ENCODE data around the gene SLC6A13. TPM values are rescaled to one million over a fixed set of nuclear protein-coding genes. Genes with fewer than 3 reads are reported as not detected.

The SLC6A13 gene
- total and polyA plus RNA-seq, 10 of the 15 experiments (the other 5 are each of a cell fraction or from before 2014, with no cell fraction given), result 0.18 to 1.2 (median 0.20) TPM; not detected in 3

DNA sequence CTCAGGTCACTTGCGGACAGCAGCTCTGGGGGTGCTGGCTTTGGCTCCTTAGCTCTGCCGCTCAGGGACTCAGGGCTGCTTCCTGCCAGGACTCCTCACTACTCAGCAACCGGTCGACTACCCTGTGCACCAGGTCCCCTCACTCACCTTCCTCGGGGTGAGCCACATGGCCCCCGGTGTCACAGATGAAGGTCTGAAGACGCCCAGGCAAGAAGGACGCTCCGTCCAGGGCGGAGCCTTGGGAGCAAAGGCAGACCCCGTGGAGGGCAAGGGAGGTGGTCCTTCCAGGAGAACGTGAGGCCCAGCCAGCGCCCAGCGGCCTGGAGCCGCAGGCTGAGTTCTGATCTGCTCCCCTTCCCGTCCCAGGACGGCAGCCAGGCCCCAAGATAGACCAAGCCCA is 80.7 kb downstream of the SLC6A13 start (continued):
- TF ChIP-seq, protein P1, sequence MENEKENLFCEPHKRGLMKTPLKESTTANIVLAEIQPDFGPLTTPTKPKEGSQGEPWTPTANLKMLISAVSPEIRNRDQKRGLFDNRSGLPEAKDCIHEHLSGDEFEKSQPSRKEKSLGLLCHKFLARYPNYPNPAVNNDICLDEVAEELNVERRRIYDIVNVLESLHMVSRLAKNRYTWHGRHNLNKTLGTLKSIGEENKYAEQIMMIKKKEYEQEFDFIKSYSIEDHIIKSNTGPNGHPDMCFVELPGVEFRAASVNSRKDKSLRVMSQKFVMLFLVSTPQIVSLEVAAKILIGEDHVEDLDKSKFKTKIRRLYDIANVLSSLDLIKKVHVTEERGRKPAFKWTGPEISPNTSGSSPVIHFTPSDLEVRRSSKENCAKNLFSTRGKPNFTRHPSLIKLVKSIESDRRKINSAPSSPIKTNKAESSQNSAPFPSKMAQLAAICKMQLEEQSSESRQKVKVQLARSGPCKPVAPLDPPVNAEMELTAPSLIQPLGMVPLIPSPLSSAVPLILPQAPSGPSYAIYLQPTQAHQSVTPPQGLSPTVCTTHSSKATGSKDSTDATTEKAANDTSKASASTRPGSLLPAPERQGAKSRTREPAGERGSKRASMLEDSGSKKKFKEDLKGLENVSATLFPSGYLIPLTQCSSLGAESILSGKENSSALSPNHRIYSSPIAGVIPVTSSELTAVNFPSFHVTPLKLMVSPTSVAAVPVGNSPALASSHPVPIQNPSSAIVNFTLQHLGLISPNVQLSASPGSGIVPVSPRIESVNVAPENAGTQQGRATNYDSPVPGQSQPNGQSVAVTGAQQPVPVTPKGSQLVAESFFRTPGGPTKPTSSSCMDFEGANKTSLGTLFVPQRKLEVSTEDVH (IDR thresholded peaks at IDR 0.05; ENCODE audit: low read depth, partially characterized antibody), result no peak
- no peak for TF ChIP-seq SRF (IDR thresholded peaks at IDR 0.05; ENCODE audit: low read depth in 2 of 2, low read length in 2 of 2)

DNA sequence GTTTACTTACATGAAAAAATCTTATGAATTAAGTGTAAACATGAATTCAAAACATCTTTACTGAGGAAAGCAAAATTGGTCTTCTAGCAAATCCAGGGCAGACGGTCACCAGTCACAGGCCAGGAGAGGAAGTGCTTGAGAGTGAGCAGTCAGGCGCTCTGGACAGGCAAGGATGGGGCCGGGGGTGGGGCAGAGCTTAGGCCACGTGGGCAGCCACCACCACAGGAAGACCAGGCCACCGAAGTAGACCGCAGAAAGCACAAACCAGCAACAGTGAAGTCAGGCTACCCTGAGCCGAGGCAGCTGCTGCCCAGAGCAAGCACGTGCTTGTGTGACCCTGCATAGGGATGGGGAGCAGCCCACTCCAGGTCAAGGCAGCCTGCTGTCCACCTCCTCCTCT is 82.2 kb downstream of the SLC6A13 start:
- in situ Hi-C loops (cut with MboI) (no loop called here), intact Hi-C loops (cut with micrococcal nuclease; ENCODE audit: unreplicated experiment) (no loop called here)
- H3K27me3 ChIP-seq (replicated peaks in 1 of 2; ENCODE audit: control insufficient read depth in 2 of 2, insufficient read depth in 2 of 2, low read length in 1 of 2), result no peaks in the 10 kb centered on the region; a peak in 1 of 4 replicates
- peak; percentile 25 for DNase-seq (ENCODE audit: low read depth, low spot score)
- no peak overlapping the region for H3K4me3 ChIP-seq
- no peak overlapping the region for H3K27ac ChIP-seq (ENCODE audit: control insufficient read depth, insufficient read depth)
- peak; percentile 92 for ATAC-seq
- ChIA-PET CTCF (no interaction called here), SMC1A (ENCODE audit: uncharacterized antibody, unreplicated experiment) (no interaction called here), RAD21 (ENCODE audit: unreplicated experiment) (no interaction called here), POLR2A (no interaction called here)
- no peaks in the 10 kb centered on the region for H3K9me3 ChIP-seq (replicated peaks; ENCODE audit: control insufficient read depth, insufficient read depth, low read length)
- H2AFZ ChIP-seq (ENCODE audit: control insufficient read depth, low read depth, low read length), result no peak overlapping the region
- no peaks in the 10 kb centered on the region for H3K36me3 ChIP-seq (ENCODE audit: control insufficient read depth in 2 of 2, insufficient read depth in 2 of 2, low read length in 1 of 2)
- H3K4me2 ChIP-seq (ENCODE audit: control insufficient read depth, insufficient read depth), result no peak overlapping the region
- peak; percentile 62 for FAIRE-seq
- BruUV-seq (replicated peaks), result no TSS peak
- 4% methylated on average over 8 of the region's 8 CpGs for WGBS (ENCODE audit: insufficient coverage, insufficient replicate concordance, low lambda C conversion rate, missing lambda C conversion rate)
- no peaks in the 10 kb centered on the region for H3K79me2 ChIP-seq (ENCODE audit: control insufficient read depth, insufficient read depth, low read length)
- H3K9ac ChIP-seq (ENCODE audit: control insufficient read depth, insufficient read depth, low read length), result no peak overlapping the region
- H4K20me1 ChIP-seq (ENCODE audit: control insufficient read depth, insufficient read depth), result no peaks in the 10 kb centered on the region
- H3K4me1 ChIP-seq (ENCODE audit: control insufficient read depth, insufficient read depth, low read length), result peaks cover 5% of the 10 kb centered on the region
- TF ChIP-seq RAD51 (IDR thresholded peaks at IDR 0.05) (peak; percentile 77), MYB (IDR thresholded peaks at IDR 0.05; ENCODE audit: borderline replicate concordance, low read depth, low read length) (no peak), ZNF622 (IDR thresholded peaks at IDR 0.05) (no peak), TCF3 (IDR thresholded peaks at IDR 0.05; ENCODE audit: borderline replicate concordance, insufficient read depth, low read depth, low read length) (no peak), RBBP5 (conservative IDR thresholded peaks at IDR 0.05) (no peak), TCF12 (IDR thresholded peaks at IDR 0.05; ENCODE audit: low read depth, low read length) (peak; percentile 48; the same call in 1 of the 2 replicates), NR2F1 (conservative IDR thresholded peaks at IDR 0.05) (no peak), NFYB (IDR thresholded peaks at IDR 0.05; ENCODE audit: insufficient read depth, low read depth, low read length) (no peak), BHLHE40 (IDR thresholded peaks at IDR 0.05; ENCODE audit: borderline replicate concordance in 1 of 2, low read depth in 2 of 2, low read length in 1 of 2) (peak; percentile 81 to 92), SPI1 (IDR thresholded peaks at IDR 0.05; ENCODE audit: borderline replicate concordance, insufficient read depth, low read depth, low read length) (peak; percentile 82)
- TF ChIP-seq, protein P2, sequence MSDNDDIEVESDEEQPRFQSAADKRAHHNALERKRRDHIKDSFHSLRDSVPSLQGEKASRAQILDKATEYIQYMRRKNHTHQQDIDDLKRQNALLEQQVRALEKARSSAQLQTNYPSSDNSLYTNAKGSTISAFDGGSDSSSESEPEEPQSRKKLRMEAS (IDR thresholded peaks at IDR 0.05; ENCODE audit: low read depth, low read length), result 0 out of 2 replicates have a peak, but pooled peaks have one; percentile 41
- TF ChIP-seq, protein P3, sequence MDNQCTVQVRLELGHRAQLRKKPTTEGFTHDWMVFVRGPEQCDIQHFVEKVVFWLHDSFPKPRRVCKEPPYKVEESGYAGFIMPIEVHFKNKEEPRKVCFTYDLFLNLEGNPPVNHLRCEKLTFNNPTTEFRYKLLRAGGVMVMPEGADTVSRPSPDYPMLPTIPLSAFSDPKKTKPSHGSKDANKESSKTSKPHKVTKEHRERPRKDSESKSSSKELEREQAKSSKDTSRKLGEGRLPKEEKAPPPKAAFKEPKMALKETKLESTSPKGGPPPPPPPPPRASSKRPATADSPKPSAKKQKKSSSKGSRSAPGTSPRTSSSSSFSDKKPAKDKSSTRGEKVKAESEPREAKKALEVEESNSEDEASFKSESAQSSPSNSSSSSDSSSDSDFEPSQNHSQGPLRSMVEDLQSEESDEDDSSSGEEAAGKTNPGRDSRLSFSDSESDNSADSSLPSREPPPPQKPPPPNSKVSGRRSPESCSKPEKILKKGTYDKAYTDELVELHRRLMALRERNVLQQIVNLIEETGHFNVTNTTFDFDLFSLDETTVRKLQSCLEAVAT (IDR thresholded peaks at IDR 0.05), result peak; percentile 91
- TF ChIP-seq, protein P4, sequence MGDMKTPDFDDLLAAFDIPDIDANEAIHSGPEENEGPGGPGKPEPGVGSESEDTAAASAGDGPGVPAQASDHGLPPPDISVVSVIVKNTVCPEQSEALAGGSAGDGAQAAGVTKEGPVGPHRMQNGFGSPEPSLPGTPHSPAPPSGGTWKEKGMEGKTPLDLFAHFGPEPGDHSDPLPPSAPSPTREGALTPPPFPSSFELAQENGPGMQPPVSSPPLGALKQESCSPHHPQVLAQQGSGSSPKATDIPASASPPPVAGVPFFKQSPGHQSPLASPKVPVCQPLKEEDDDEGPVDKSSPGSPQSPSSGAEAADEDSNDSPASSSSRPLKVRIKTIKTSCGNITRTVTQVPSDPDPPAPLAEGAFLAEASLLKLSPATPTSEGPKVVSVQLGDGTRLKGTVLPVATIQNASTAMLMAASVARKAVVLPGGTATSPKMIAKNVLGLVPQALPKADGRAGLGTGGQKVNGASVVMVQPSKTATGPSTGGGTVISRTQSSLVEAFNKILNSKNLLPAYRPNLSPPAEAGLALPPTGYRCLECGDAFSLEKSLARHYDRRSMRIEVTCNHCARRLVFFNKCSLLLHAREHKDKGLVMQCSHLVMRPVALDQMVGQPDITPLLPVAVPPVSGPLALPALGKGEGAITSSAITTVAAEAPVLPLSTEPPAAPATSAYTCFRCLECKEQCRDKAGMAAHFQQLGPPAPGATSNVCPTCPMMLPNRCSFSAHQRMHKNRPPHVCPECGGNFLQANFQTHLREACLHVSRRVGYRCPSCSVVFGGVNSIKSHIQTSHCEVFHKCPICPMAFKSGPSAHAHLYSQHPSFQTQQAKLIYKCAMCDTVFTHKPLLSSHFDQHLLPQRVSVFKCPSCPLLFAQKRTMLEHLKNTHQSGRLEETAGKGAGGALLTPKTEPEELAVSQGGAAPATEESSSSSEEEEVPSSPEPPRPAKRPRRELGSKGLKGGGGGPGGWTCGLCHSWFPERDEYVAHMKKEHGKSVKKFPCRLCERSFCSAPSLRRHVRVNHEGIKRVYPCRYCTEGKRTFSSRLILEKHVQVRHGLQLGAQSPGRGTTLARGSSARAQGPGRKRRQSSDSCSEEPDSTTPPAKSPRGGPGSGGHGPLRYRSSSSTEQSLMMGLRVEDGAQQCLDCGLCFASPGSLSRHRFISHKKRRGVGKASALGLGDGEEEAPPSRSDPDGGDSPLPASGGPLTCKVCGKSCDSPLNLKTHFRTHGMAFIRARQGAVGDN (IDR thresholded peaks at IDR 0.05), result peak; percentile 60; the same call in 1 of the 2 replicates
